MCF 10A (cell line): Measurements from ENCODE around the gene PHLDB3. TPM values are rescaled to one million over a fixed set of nuclear protein-coding genes. Genes with fewer than 3 reads are reported as not detected.

Source experiments
- BruUV-seq: library from RNA; stranded (reverse); fragments of 400-500 nt; replicated peaks from 2 replicates; lab custom pipeline; 2021; lab: Mats Ljungman, UMichigan
- CTCF ChIA-PET: fragments of 300-600 bp; sonication (Branson Sonifier 250); formaldehyde crosslinking; extraction: SDS; loops from one replicate; lab custom pipeline; 2021; ENCODE audit warnings: antibody characterized with exemption, inconsistent platforms; lab: Yijun Ruan, JAX
- POLR2A ChIA-PET: fragments of 300-600, 350-650 bp; sonication (Branson Sonifier 250); formaldehyde crosslinking; extraction: SDS; loops from one replicate; lab custom pipeline; 2020; ENCODE audit warnings: antibody characterized with exemption, inconsistent platforms; lab: Yijun Ruan, JAX
- DNase-seq: peaks from one replicate; pipeline ENCODE4 v3.0.0-alpha.2; 2018; ENCODE audit not compliant: unreplicated experiment
- H3K27ac Mint-ChIP-seq: one replicate; pipeline ENCODE4 v1.8.0; 2022; ENCODE audit warnings: mild to moderate bottlenecking, low read depth, mixed read lengths; ENCODE audit not compliant: unreplicated experiment
- H3K27me3 Mint-ChIP-seq: one replicate; pipeline ENCODE4 v1.8.0; 2022; ENCODE audit warnings: mixed read lengths; ENCODE audit not compliant: insufficient read depth, unreplicated experiment
- H3K36me3 Mint-ChIP-seq: one replicate; pipeline ENCODE4 v1.8.0; 2022; ENCODE audit warnings: mild to moderate bottlenecking, moderate library complexity, mixed read lengths; ENCODE audit not compliant: insufficient read depth, unreplicated experiment
- H3K4me1 Mint-ChIP-seq: one replicate; pipeline ENCODE4 v1.8.0; 2022; ENCODE audit warnings: mixed read lengths; ENCODE audit not compliant: insufficient read depth, unreplicated experiment
- H3K4me3 Mint-ChIP-seq: one replicate; pipeline ENCODE4 v1.8.0; 2022; ENCODE audit warnings: mild to moderate bottlenecking, moderate library complexity, mixed read lengths; ENCODE audit not compliant: unreplicated experiment
- H3K9me3 Mint-ChIP-seq: one replicate; pipeline ENCODE4 v1.8.0; 2022; ENCODE audit warnings: mixed read lengths; ENCODE audit not compliant: unreplicated experiment
- intact Hi-C: fragments of 100-400 bp; cut with micrococcal nuclease; formaldehyde crosslinking; loops from 2 replicates; pipeline ENCODE4 v1.14.1; 2022
- total RNA-seq: library from RNA; stranded (reverse); gene quantifications from 2 replicates; pipeline ENCODE4 v1.2.3, GENCODE V29; 2022
- TF ChIP-seq, protein P1 (sequence below): fragments of 200-600 bp; IDR thresholded peaks from one replicate; pipeline ENCODE4 v1.8.0; 2022; ENCODE audit warnings: antibody characterized with exemption, mild to moderate bottlenecking; ENCODE audit not compliant: unreplicated experiment

PHLDB3 gene
- total RNA-seq, 1 experiment from 2014 or later, result 11.8 TPM

DNA sequence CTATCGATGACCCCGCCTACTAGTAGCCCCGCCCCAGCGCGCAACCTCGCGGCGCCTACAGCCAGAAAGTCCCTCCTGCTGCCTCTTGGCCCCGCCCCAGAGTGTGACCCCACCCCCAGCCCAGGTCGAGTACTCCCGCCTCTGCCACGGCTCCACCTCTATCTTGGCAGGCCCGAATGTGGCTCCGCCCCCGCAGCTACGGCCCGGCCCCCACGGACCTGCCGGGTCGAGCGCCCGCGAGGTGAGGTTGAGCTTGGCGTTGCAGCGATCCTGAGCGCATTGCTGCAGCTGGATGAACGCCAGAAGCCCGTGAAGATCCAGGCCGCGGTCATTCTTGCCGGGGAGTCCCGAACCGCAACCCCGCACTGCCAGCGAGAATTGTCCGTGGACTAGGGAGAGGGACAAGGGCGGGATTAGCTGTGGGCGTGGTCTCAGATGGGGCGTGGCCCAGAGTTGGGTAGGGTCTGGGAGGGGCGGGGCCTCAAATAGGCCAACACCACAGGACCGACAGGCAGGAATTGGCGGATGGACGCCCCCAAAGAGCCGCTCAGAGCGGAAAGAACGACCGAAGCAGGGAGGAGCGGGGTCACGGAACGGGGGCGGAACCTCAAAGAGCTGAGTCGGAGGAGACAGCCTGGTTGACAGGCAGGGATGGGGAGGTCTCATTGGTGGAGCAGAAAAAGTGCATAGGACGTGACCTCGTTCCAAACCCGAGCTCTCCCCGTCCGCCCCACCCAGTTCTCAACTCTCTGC, 41.0 kb downstream of the PHLDB3 start:
- DNase-seq, result peak; percentile 97
- Mint-ChIP-seq H3K4me3 (peak overlapping the region; percentile 88), H3K4me1 (peaks cover 45% of the 10 kb centered on the region), H3K9me3 (no peaks in the 10 kb centered on the region), H3K27me3 (no peaks in the 10 kb centered on the region), H3K27ac (peak overlapping the region; percentile 80), H3K36me3 (peaks cover 5% of the 10 kb centered on the region)
- intact Hi-C loops, result no loop called here
- BruUV-seq, result no TSS peak
- POLR2A ChIA-PET, result interaction anchor here (0.6 to 4.1 kb wide), 21 partner anchors 11 to 1613 kb away, joined by 3 to 35 read pairs (median 5); partner anchors contain the start of genes ETHE1, IRGQ, PHLDB3 and ZNF296
- TF ChIP-seq, protein P1, sequence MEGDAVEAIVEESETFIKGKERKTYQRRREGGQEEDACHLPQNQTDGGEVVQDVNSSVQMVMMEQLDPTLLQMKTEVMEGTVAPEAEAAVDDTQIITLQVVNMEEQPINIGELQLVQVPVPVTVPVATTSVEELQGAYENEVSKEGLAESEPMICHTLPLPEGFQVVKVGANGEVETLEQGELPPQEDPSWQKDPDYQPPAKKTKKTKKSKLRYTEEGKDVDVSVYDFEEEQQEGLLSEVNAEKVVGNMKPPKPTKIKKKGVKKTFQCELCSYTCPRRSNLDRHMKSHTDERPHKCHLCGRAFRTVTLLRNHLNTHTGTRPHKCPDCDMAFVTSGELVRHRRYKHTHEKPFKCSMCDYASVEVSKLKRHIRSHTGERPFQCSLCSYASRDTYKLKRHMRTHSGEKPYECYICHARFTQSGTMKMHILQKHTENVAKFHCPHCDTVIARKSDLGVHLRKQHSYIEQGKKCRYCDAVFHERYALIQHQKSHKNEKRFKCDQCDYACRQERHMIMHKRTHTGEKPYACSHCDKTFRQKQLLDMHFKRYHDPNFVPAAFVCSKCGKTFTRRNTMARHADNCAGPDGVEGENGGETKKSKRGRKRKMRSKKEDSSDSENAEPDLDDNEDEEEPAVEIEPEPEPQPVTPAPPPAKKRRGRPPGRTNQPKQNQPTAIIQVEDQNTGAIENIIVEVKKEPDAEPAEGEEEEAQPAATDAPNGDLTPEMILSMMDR, result no peak
- CTCF ChIA-PET, result interaction anchor here (0.7 to 6.1 kb wide), 5 partner anchors 17 to 1738 kb away, joined by 3 to 39 read pairs (median 4); no protein-coding TSS in a partner anchor

- H3K4me3 Mint-ChIP-seq, result peak overlapping the region; percentile 88
- TF ChIP-seq, protein P1, result no peak
- no peak for DNase-seq
- ChIA-PET CTCF (interaction anchor here (2.5 to 6.1 kb wide), 2 partner anchors 16 to 56 kb away, joined by 17 to 39 read pairs; no protein-coding TSS in a partner anchor), POLR2A (interaction anchor here (0.8 to 4.1 kb wide), 16 partner anchors 11 to 295 kb away, joined by 3 to 35 read pairs (median 6); partner anchors contain the start of genes ETHE1, IRGQ, PHLDB3 and ZNF575)
- peak overlapping the region; percentile 80 for H3K27ac Mint-ChIP-seq
- H3K4me1 Mint-ChIP-seq, result peaks cover 38% of the 10 kb centered on the region
- H3K9me3 Mint-ChIP-seq, result no peaks in the 10 kb centered on the region
- no peaks in the 10 kb centered on the region for H3K27me3 Mint-ChIP-seq
- peaks cover 5% of the 10 kb centered on the region for H3K36me3 Mint-ChIP-seq
- intact Hi-C loops, result no loop called here
- no TSS peak for BruUV-seq
These were observed 41.7 kb downstream of the PHLDB3 start for GRCh38 chr19:43462785-43463380.

DNA sequence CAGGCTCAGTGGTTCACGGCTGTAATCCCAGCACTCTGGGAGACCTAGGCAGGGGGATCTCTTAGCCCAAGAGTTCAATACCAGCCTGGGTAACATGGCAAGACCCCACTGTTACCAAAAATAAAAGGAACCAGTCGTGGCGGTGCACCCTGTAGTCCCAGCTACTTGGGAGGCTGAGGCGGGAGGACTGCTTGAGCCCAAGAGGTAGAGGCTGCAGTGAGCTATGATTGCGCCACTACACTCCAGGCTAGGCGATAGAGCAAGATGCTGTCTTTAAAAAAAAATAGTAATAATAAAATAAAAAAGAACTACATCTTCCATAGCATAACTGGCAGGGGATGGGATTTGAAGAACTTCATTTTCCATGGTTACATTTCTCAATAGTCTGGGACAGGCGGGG, 42.2 kb downstream of the PHLDB3 start:
- intact Hi-C loops, result no loop called here
- Mint-ChIP-seq H3K4me1 (peaks cover 33% of the 10 kb centered on the region), H3K27me3 (no peaks in the 10 kb centered on the region), H3K36me3 (peaks cover 5% of the 10 kb centered on the region), H3K4me3 (no peak overlapping the region), H3K27ac (no peak overlapping the region), H3K9me3 (no peaks in the 10 kb centered on the region)
- ChIA-PET POLR2A (interaction anchor here (1.0 to 4.1 kb wide), 9 partner anchors 12 to 66 kb away, joined by 3 to 35 read pairs (median 6); partner anchors contain the start of genes ETHE1 and PHLDB3), CTCF (interaction anchor here (2.5 to 6.1 kb wide), 2 partner anchors 15 to 57 kb away, joined by 17 to 39 read pairs; no protein-coding TSS in a partner anchor)
- BruUV-seq, result no TSS peak
- TF ChIP-seq, protein P1, result no peak
- DNase-seq, result no peak

- POLR2A ChIA-PET, result no interaction called here
- no peak for DNase-seq
- Mint-ChIP-seq H3K27ac (no peak overlapping the region), H3K27me3 (no peaks in the 10 kb centered on the region), H3K36me3 (peaks cover 5% of the 10 kb centered on the region), H3K4me1 (peaks cover 28% of the 10 kb centered on the region), H3K9me3 (no peaks in the 10 kb centered on the region), H3K4me3 (no peak overlapping the region)
- BruUV-seq, result no TSS peak
- TF ChIP-seq, protein P1, result no peak
- intact Hi-C loops, result no loop called here
- CTCF ChIA-PET, result interaction anchor here (1.0 to 1.3 kb wide), 2 partner anchors 14 to 58 kb away, joined by 4 to 7 read pairs; no protein-coding TSS in a partner anchor
These were observed 43.2 kb downstream of the PHLDB3 start for GRCh38 chr19:43461303-43461702.
